Loucy (cell line): ENCODE measurements around the gene CDH4.

Experiments used
- H2AFZ ChIP-seq: fragments of 200-600 bp; sonication (generic); 2 replicates; pipeline ENCODE4 v1.6.0; 2016; ENCODE audit warnings: antibody characterized with exemption, mild to moderate bottlenecking, low read length, moderate library complexity
- H3F3A ChIP-seq: fragments of 200-600 bp; 2 replicates; pipeline ENCODE4 v1.6.0; 2016; ENCODE audit warnings: antibody characterized with exemption, low read depth, mild to moderate bottlenecking
- H3K27me3 ChIP-seq: fragments of 200-600 bp; sonication (generic); 2 replicates; pipeline ENCODE4 v1.6.1; 2014; ENCODE audit warnings: low read length, mild to moderate bottlenecking; ENCODE audit not compliant: insufficient read depth, poor library complexity, severe bottlenecking
- H3K36me3 ChIP-seq: fragments of 200-600 bp; sonication (generic); 2 replicates; pipeline ENCODE4 v1.6.1; 2016; ENCODE audit warnings: low read length; ENCODE audit not compliant: insufficient read depth
- H3K4me1 ChIP-seq: fragments of 200-600 bp; sonication (generic); 2 replicates; pipeline ENCODE4 v1.5.1; 2014; ENCODE audit warnings: low read length, mild to moderate bottlenecking; ENCODE audit not compliant: insufficient read depth, poor library complexity, severe bottlenecking
- H3K4me2 ChIP-seq: fragments of 200-600 bp; sonication (generic); 2 replicates; pipeline ENCODE4 v1.6.0; 2014; ENCODE audit warnings: antibody characterized with exemption, low read length, low read depth, mild to moderate bottlenecking; ENCODE audit not compliant: poor library complexity, severe bottlenecking
- H3K4me3 ChIP-seq: fragments of 200-600 bp; sonication (generic); 2 replicates; pipeline ENCODE4 v1.5.1; 2014; ENCODE audit warnings: low read length, mild to moderate bottlenecking, mixed read lengths; ENCODE audit not compliant: poor library complexity, severe bottlenecking
- H3K79me2 ChIP-seq: fragments of 200-600 bp; sonication (generic); 2 replicates; pipeline ENCODE4 v1.6.1; 2014; ENCODE audit warnings: low read length; ENCODE audit not compliant: insufficient read depth
- H3K9ac ChIP-seq: fragments of 200-600 bp; sonication (generic); 2 replicates; pipeline ENCODE4 v1.6.0; 2014; ENCODE audit warnings: mild to moderate bottlenecking, low read depth, low read length, moderate library complexity; ENCODE audit not compliant: poor library complexity, severe bottlenecking
- H3K9me2 ChIP-seq: fragments of 200-600 bp; sonication (generic); replicated peaks from 2 replicates; pipeline ENCODE4 v1.6.1; 2016; ENCODE audit warnings: low read depth, low read length, mixed read lengths
- H3K9me3 ChIP-seq: fragments of 200-600 bp; sonication (generic); 2 replicates; pipeline ENCODE4 v1.6.1; 2014; ENCODE audit warnings: mild to moderate bottlenecking, antibody characterized with exemption, low read length, low read depth; ENCODE audit not compliant: insufficient read depth
- H4K20me1 ChIP-seq: fragments of 200-600 bp; sonication (generic); 2 replicates; pipeline ENCODE4 v1.6.0; 2014; ENCODE audit warnings: antibody characterized with exemption, low read length, mild to moderate bottlenecking; ENCODE audit not compliant: insufficient read depth, poor library complexity, severe bottlenecking
- CTCF ChIP-seq: fragments of 200-600 bp; sonication (generic); conservative IDR thresholded peaks from 2 replicates; pipeline ENCODE4 v1.5.1; 2014; ENCODE audit warnings: mild to moderate bottlenecking, antibody characterized with exemption, low read length
- EZH2phosphoT487 ChIP-seq: fragments of 200-600 bp; IDR thresholded peaks from 2 replicates; pipeline ENCODE4 v1.6.1; 2018; ENCODE audit warnings: antibody characterized with exemption, mild to moderate bottlenecking, moderate library complexity, borderline replicate concordance

Gene CDH4

GRCh38 chr20:61633004-61633403 lies 380.9 kb downstream of the CDH4 start:
- no peaks in the 10 kb centered on the region for H3K9me3 ChIP-seq

GRCh38 chr20:61634376-61635145 lies 382.5 kb downstream of the CDH4 start:
- H3K4me1 ChIP-seq, result no peaks in the 10 kb centered on the region
- no peaks in the 10 kb centered on the region for H3K79me2 ChIP-seq
- H3K9ac ChIP-seq, result no peak overlapping the region
- H3K4me3 ChIP-seq, result no peak overlapping the region
- H4K20me1 ChIP-seq, result peaks cover 3% of the 10 kb centered on the region
- H3K9me3 ChIP-seq, result no peaks in the 10 kb centered on the region
- H3K27me3 ChIP-seq, result no peaks in the 10 kb centered on the region
- H3K9me2 ChIP-seq, result no peaks in the 10 kb centered on the region
- no peaks in the 10 kb centered on the region for H3K36me3 ChIP-seq
- no peak overlapping the region for H2AFZ ChIP-seq
- TF ChIP-seq CTCF (no peak), EZH2phosphoT487 (no peak)
- no peaks in the 10 kb centered on the region for H3F3A ChIP-seq
- no peak overlapping the region for H3K4me2 ChIP-seq

More at GRCh38 chr20:61633004-61633403, 380.9 kb downstream of the CDH4 start:
- Histone ChIP-seq H3K27me3 (no peaks in the 10 kb centered on the region), H3K36me3 (peaks cover 7% of the 10 kb centered on the region; the same call in 1 of the 2 replicates), H3K4me2 (no peak overlapping the region), H3K4me3 (no peak overlapping the region), H3K4me1 (no peaks in the 10 kb centered on the region), H3F3A (no peaks in the 10 kb centered on the region), H3K9me2 (no peaks in the 10 kb centered on the region), H2AFZ (no peak overlapping the region), H3K79me2 (no peaks in the 10 kb centered on the region), H3K9ac (no peak overlapping the region), H4K20me1 (peaks cover 3% of the 10 kb centered on the region)
- TF ChIP-seq EZH2phosphoT487 (no peak), CTCF (no peak)

- no peaks in the 10 kb centered on the region for H3K4me1 ChIP-seq
- H3K9me3 ChIP-seq, result no peaks in the 10 kb centered on the region
- no peaks in the 10 kb centered on the region for H3K79me2 ChIP-seq
- H3K36me3 ChIP-seq, result no peaks in the 10 kb centered on the region
- no peak overlapping the region for H3K9ac ChIP-seq
- H3K9me2 ChIP-seq, result no peaks in the 10 kb centered on the region
- H3K4me2 ChIP-seq, result no peak overlapping the region
- no peaks in the 10 kb centered on the region for H3F3A ChIP-seq
- no peak overlapping the region for H3K4me3 ChIP-seq
- TF ChIP-seq CTCF (no peak), EZH2phosphoT487 (no peak)
- no peak overlapping the region for H2AFZ ChIP-seq
- H4K20me1 ChIP-seq, result peaks cover 6% of the 10 kb centered on the region
- H3K27me3 ChIP-seq, result no peaks in the 10 kb centered on the region
These were observed 383.8 kb downstream of the CDH4 start for GRCh38 chr20:61635721-61636455.
